PFSK-1 (cell line): ENCODE data around the gene ACP2.

Experiments used
- POLR2AphosphoS5 ChIP-seq: IDR thresholded peaks from 2 replicates; pipeline ENCODE4 v1.6.1; 2012; ENCODE audit warnings: low read depth, mild to moderate bottlenecking, control low read depth, low read length, moderate library complexity
- SIN3A ChIP-seq: IDR thresholded peaks from 2 replicates; pipeline ENCODE4 v1.6.1; 2012; ENCODE audit warnings: mild to moderate bottlenecking, low read length, moderate library complexity, borderline replicate concordance; ENCODE audit not compliant: insufficient read depth
- TAF1 ChIP-seq: IDR thresholded peaks from 2 replicates; pipeline ENCODE4 v1.6.1; 2012; ENCODE audit warnings: low read length, control low read depth, borderline replicate concordance; ENCODE audit not compliant: insufficient read depth
- TF ChIP-seq, protein P1 (sequence below), 2 experiments: IDR thresholded peaks; 2 replicates each; pipeline versions ENCODE4 v1.6.1 to v1.8.0; 2011 to 2012; ENCODE audit warnings: low read depth in 2 of 2, low read length in 2 of 2, control low read depth in 1 of 2, inconsistent platforms in 1 of 2, mild to moderate bottlenecking in 1 of 2, moderate library complexity in 1 of 2; ENCODE audit not compliant: insufficient read depth in 1 of 2

- no peak for TF ChIP-seq TAF1
- no peak for TF ChIP-seq POLR2AphosphoS5
- TF ChIP-seq SIN3A, result no peak
- TF ChIP-seq, protein P1, sequence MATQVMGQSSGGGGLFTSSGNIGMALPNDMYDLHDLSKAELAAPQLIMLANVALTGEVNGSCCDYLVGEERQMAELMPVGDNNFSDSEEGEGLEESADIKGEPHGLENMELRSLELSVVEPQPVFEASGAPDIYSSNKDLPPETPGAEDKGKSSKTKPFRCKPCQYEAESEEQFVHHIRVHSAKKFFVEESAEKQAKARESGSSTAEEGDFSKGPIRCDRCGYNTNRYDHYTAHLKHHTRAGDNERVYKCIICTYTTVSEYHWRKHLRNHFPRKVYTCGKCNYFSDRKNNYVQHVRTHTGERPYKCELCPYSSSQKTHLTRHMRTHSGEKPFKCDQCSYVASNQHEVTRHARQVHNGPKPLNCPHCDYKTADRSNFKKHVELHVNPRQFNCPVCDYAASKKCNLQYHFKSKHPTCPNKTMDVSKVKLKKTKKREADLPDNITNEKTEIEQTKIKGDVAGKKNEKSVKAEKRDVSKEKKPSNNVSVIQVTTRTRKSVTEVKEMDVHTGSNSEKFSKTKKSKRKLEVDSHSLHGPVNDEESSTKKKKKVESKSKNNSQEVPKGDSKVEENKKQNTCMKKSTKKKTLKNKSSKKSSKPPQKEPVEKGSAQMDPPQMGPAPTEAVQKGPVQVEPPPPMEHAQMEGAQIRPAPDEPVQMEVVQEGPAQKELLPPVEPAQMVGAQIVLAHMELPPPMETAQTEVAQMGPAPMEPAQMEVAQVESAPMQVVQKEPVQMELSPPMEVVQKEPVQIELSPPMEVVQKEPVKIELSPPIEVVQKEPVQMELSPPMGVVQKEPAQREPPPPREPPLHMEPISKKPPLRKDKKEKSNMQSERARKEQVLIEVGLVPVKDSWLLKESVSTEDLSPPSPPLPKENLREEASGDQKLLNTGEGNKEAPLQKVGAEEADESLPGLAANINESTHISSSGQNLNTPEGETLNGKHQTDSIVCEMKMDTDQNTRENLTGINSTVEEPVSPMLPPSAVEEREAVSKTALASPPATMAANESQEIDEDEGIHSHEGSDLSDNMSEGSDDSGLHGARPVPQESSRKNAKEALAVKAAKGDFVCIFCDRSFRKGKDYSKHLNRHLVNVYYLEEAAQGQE (IDR thresholded peaks at IDR 0.05; ENCODE audit: insufficient read depth in 1 of 2, low read depth in 2 of 2, low read length in 2 of 2), result no peak
Measured at GRCh38 chr11:47260366-47260765, 11.8 kb upstream of the ACP2 start.
